ENCODE results near the gene PHKB.
"Not testable (repeated sequence)": the region's sequence is repeated elsewhere in the genome, so short reads cannot be mapped to it uniquely, and the experiment has no call there.

The PHKB gene

DNA sequence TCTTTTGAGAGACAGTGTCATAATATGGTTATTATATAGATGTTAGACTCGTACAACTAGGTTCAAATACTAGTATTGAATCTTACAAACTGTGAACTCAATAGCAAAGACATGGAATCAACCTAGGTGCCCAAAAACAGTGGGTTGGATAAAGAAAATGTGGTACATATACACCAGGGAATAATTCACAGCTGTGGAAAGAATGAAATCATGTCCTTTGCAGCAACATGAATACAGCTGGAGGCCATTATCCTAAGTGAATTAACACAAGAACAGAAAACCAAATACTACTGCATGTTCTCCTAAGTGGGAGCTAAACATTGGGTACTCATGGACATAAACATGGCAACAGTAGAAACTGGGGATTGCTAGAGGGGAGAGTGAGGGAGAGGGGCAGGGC, 8.1 kb downstream of the PHKB start:
- no peak for DNase-seq (ENCODE audit: low read depth, low spot score)

DNA sequence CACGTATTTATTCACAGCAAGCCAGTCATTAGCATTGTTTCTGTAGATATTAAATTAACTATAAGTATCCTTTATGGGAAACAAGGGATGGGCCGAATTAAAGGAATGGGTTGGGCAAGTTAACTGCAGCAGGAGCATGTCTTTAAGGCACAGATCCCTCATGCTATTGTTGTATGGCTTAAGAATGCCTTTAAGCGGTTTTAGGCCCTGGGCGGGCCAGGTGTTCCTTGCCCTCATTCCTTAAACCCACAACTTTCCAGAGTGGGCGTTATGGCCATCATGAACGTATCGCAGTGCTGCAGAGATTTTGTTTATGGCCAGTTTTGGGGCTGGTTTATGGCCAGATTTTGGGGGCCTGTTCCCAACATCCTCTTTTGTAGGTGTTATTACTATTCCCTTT, 9.1 kb downstream of the PHKB start:
- no peak for DNase-seq (ENCODE audit: low read depth, low spot score)

DNA sequence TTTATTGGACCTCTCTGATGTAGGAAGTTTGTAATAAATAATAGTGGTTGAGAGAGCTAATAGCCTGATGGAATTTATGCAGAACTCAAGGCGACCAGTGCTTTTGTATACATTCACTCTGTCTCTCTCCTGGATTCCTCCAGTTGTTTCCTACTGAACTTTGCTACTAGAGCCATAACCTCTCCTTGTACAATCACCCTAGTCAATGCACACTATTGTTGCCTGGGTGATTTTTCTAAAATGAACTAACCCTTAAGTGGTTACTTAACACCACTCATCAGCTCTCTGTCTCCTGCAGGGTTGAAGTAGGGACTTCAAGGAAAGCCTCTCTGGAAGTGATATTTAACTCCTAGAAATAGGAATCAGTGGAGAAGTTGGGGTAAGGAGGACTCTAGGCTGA, 9.7 kb downstream of the PHKB start:
- DNase-seq (ENCODE audit: low read depth, low spot score): no peak

DNA sequence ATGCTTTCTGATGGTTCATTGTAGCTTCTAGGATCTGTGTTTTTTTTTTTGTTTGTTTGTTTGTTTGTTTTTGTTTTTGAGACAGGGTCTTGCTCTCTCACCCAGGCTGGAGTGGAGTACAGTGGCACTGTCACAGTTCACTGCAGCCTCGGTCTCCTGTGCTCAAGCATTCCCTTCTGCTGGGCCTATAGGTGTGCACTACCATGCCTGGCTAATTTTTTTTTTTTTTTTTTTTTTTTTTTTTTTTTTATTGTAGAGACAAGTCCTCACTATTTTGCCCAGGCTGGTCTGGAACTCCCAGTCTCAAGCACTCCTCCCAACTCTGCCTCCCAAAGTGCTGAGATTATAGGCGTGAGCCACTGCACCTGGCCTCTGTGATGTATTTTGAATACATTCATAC, 11.9 kb downstream of the PHKB start:
- not testable (repeated sequence) for DNase-seq (ENCODE audit: low read depth, low spot score)

DNA sequence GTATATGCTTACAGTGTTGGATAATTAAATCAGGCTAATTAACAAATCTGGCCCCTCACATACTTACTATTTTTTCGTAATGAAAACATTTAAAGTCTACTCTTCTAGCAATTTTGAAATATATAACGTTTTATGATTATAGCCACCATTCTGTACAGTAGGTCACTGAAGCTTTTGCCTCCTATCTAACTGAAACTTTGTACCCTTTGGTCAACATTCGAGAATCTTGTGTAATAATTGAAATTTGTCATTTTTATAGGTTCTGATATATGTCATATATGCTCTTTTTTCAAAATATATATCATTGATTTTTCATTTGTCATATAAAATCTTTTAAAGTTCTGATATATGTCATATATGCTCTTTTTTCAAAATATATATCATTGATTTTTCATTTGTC, 12.7 kb downstream of the PHKB start:
- no peak for DNase-seq (ENCODE audit: low read depth, low spot score)

DNA sequence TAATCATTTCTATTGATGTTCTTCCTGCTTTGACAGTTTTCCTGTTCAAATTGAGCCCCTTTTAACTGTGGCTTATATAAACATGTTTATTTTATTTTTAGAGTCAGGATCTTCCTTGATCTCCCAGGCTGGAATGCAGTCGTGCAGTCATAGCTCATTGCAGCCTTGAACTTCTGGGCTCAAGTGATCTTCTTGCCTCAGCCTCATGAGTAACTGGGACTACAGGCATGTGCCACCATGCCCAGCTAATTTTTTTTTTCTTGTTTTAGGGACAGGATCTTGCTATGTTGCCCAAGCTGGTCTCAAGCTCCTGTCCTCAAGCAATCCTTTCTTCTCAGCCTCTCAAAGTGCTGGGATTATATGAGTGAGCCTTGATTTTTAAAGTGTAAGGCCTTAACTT, 14.7 kb downstream of the PHKB start:
- DNase-seq (ENCODE audit: low read depth, low spot score): no peak

DNA sequence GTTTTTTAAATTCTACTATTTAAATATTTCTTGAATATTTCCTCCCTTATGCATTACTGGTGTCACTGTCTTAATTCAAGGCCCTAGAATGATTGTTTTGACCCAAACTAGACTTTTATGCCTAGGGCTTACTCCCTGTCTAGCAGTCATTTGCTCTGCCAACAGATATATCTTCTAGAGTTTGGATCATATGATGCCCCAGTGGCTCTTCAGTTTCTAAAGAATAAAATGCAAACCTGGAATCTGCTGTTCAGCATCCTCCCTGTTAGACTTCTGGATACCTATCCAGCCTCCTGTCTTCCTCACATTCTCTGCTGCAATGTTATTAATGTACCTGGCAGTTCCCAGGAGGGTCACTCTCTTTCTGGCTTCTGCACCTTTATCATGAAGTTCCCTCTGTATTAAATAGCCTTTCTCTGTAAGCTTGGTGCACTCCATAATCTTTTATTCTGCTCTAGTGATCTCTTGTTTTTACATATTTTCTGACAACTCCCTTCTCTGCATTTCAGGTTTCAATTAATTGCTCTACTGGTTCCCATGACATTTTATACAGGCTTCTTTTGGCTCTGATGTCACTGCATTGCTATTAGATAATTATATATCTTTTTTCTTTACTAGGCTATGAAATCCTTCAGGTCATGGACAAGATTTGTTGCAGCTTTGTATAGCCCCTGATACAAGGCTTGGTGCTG, 15.7 kb downstream of the PHKB start:
- DNase-seq (ENCODE audit: low read depth, low spot score): no peak

DNA sequence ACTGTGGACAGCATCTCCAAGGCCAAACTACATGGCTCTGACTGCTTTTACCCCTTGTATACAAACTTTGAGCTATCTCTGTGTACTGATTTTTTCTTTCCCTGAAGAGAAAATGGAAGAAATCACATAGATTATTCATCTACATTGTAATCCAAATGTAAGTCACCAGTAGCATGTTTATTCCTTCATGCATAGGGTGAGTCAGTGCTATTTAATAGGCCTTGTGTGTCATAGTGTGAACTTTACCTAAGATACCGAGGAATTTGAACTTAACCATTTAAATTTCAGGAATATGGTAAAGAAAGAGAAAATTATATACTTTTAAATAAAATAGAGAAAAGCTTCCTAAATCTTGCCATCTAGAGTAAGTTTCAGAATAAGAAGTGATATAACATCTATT, 16.5 kb downstream of the PHKB start:
- no peak for DNase-seq (ENCODE audit: low read depth, low spot score)

DNA sequence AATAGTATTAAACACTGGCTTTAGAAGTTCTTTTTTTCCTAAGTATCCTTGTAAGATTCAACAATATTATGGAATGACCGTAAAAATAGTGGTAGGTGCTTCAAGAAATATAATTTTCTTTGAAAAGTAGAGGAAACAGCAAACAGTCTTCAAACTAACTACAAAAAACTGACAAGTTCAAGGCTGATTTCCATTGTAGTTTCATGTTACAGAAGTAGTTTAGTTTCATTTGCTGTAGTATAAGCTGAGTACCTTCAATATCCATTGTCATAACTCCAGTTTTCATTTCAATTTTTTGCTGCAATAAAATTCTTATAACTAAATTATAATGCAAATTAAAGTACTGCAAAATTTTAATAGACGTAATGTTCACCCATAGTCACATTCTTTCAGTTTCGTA, 19.3 kb downstream of the PHKB start:
- no peak for DNase-seq (ENCODE audit: low read depth, low spot score)

DNA sequence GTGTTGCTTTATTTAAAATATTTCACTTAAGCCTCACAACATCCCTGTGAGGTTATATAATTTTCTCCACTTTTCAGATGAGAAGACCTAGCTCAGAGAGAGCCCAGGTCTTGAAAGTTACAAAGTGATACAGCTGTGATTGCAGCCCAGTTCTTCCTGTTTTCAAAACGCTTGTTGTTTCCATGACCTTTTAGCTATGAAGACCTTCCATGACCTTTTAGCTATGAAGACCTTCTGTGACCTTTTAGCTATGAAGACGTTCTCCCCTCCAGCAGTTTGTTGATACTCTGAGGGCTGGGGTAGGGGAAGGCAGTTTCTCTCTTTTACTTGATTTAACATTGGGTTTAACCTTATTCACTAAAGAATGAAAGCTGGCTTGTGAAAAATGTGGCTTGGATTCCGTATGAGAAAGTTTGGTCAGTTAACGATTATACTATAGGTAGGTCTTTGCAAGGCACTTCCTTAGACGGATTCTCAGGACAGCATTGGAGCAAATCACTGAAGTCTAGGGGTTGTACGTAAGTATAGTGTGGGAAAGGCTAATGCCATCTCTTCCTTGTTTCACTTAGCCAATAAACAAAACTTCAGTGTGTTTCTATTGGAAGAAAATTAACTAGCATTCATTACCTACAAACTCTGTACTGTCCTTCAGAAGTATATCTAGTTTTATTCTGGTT, 20.7 kb downstream of the PHKB start:
- DNase-seq (ENCODE audit: low read depth, low spot score): no peak

DNA sequence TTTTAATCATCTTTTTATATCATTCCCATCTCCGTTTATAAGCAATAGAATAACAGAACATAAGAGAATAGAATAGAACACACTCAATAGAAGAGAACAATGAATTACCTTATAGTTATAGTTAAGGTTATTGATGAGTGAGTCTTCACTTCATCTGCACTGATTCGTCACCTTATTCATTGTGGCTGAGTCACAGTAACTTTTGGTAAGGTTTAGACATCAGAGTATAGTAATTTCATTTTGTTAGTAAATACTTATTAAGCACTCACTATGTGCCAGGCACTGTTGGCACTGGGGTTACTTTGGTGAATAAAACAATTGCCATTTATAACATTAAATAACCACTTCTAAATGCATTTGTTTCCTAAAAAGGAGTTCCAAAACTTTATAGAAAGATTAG, 22.5 kb downstream of the PHKB start:
- no peak for DNase-seq (ENCODE audit: low read depth, low spot score)

DNA sequence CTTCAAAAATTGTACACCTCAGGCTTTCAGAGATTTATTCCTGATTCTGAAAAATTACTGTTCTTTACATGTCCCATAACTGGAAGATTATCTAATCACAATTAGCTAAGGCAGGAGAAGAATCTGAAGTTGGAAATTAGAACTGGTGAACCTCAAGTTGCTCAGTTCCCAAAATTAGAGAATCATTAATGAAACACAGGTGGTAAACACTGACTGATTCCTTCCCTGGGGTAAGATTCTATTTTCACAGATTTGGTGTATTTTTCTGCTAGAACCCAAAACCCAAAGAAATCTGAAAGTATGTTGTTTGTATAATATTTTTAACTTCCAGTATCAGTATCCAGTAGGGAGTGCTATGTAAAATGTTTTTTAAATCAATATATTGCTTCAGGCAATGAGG, 25.7 kb downstream of the PHKB start:
- no peak for DNase-seq (ENCODE audit: low read depth, low spot score)

DNA sequence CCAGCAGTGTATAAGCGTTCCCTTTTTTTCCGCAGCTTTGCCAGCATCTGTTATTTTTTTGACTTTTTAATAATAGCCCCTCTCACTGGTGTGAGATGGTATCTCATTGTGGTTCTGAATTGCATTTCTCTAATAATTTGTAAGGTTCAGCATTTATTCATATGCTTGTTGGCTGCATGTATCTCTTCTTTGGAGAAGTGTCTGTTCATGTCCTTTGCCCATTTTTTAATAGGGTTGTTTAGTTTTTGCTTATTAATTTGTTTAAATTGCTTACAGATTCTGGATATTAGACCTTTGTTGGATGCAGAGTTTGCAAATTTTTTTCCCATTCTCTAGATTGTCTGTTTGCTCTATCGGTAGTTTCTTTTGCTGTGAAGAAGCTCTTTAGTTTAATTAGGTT, 26.9 kb downstream of the PHKB start:
- DNase-seq (ENCODE audit: low read depth, low spot score): no peak

DNA sequence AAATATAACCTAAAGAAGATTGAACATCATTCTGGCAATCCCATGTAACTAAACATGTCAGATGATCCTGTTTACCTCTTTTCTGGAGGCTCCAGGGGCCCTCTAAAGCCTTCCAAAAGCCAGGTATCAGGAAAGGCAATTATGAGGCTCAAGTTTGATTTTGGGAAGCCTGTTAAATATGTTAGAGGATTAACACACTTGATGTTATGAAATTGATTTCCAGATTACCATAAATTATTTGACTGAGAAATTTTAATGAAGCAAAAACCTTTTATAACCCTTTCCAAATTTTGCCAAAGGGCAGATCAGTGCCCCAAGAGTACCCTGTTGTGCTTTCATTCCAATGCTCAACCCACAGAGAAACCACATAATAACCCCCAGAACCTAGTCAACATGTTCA, 29.3 kb downstream of the PHKB start:
- DNase-seq (ENCODE audit: low read depth, low spot score): no peak

DNA sequence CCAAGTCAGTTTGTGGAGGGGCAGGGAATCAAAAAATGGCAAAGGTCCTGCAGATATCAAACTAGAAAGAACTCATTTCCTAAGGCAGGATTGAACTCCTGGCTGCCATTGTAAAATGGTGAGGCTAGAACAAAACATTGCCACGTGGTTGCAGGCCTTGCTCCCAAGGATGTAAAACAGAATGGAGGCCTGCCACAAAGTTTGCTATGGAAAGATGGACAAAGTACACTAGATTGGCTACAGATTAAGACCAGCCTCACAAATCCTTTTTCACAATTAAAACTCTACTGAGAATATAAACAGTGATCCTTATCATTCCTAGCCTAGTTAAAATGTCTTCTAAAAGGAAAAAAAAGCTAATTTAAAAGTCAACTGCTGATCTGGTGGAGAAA, 30.9 kb downstream of the PHKB start:
- DNase-seq (ENCODE audit: low read depth, low spot score): no peak

DNA sequence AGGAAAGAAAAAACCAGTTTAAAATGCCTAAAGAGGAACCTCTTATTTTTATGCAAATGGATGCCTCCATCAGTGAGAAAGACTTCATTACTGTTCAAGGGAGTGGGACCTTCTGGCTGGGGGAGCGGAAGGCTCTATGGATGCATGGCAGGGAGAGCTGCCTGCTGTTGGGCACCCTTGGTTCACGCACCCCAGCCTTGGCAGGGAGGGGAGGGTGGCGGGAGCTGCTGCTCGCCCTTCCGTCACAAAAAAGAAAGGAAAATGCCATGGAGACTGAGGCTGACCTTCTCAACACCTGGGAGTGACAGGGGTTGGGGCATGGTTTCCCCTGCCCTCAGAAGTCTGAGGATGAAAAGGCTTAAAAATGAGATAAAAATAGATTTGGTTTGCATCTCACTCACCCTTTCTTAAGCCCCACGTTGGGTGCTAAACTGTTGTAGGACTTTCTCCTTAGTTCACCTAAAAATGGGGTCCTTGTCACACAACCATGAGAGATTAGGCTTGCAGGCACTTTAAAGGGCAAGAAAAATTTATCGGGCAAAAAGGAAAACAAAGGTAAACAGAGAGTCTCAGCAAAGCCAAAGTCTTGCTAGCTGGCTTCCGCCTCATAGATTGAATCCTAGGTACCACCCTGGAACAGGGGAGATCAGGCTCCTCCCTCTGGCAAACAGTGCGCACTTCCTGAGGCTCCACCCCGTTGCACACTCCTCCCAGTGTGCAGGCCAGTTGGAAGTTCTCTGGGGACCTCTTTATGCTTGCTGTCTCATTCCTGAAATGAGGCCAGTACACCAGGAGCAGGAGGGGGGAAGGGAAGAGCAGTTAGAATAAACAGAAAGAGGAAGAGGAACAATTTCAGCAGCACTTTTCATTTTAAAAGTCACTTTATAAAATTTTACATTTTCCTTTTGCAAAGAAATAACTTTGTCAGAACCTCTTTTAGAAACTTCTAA, 31.6 kb downstream of the PHKB start:
- no peak for DNase-seq (ENCODE audit: low read depth, low spot score)

DNA sequence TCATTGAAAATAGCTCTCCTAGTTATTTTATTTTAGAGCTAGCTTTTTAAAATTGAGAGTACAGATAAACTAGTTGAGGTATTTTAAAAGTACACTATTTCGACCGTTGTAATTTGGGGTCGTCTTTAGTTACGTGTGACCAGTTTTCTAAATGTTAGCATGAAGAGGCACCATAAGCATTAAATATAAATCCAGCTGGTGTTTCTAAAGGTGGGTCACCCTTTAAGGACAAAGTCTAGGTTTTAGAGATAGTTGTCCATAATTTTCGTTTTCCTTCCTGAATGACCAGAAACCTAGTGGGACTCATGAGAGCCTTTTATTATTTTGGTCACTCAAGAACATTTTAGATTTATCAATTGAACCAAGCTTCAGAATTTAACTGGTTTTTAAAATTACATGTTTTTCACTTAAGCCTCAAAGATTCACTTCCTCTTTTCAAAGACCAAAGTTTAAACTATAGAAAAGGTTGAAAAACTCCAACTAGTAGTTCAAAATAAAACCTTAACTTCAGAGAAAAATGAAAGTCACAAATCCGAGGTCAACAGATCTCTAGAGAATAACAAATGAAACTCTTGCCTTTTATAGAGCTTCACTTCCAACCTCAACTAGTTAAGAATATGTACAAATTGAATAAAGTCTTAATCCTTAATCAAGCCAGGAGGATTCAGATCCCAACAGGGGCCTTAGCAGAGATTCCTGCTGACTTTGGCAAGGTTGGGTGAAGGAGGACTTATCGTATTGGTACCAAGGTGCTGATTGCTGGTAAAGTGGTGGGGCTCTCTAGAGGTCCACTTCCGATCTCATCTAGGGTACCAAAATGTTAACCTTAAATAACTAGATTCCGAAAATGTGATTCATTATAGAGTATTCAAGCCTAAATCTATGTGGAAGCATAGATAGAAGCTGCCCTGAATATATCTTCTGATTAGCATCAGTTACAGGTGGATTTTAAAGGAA, 32.5 kb downstream of the PHKB start:
- no peak for DNase-seq (ENCODE audit: low read depth, low spot score)

DNA sequence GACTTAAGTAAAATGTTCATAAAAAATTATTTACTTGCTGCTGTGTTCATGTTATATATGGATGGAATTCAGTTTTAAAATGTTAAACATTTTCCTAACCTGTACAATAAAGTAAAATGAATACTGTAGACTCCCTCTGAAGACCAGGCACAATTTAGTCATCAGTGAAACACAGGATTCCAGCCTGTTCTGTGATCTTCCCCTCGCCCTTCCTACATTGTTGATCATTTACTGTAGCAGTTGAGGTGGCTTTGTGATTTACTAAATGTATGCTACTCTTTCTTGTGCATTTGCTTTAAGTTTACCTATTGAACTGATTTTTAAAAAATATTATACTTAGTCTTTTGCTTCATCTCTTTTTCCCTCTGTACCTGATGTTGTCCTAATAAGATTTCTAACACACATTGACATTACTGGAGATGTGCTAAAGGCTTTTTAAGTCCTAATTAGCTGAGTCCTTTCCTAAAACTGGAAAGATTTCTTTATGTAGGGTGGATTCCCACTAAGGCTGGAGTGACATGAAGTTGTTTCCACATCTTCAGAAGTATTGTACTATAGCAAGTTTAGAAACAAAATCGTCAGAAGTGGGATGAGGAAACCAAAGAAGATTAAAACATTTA, 38.1 kb downstream of the PHKB start:
- no peak for DNase-seq (ENCODE audit: low read depth, low spot score)

DNA sequence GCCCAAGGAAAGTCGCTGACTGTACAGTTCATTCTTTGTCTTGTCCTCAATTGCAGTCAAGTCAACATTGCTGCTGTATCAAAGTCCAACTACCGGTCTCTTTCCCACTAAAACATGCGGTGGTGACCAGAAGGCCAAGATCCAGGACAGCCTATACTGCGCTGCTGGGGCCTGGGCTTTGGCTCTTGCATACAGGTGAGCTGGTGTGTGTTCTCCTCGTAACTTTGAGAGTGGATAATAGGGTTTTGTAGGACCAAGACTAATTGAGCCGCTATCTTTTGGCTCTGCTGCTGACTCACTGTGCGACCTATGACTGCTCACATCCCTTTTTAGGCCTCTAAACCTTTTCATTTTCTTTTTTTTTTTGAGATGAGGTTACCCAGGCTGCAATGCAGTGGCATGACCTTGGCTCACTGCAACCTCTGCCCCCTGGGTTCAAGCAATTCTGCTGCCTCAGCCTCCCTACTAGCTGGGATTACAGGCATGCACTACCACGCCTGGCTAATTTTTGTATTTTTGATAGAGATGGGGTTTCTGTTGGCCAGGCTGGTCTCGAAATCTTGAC, 38.7 kb downstream of the PHKB start:
- no peak for DNase-seq (ENCODE audit: low read depth, low spot score)

DNA sequence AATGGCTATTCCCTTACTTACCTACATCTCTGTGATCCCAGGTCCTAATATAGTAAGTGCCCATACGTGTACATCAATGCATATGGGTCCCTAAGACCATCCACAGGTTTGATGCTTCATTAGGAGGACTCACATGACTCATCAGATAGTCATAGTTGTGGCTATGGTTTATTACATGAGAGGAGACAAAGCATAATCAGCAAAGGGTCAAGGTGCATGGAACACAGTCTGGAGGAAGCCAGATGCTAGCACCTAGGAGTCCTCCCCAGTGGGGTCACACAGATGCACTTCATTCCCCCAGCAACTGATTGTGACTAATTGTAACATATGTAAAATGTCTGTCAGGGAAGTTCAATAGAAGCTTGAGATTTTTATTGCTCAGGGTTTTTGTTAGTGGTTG, 42.8 kb downstream of the PHKB start:
- DNase-seq (ENCODE audit: low read depth, low spot score): no peak

DNA sequence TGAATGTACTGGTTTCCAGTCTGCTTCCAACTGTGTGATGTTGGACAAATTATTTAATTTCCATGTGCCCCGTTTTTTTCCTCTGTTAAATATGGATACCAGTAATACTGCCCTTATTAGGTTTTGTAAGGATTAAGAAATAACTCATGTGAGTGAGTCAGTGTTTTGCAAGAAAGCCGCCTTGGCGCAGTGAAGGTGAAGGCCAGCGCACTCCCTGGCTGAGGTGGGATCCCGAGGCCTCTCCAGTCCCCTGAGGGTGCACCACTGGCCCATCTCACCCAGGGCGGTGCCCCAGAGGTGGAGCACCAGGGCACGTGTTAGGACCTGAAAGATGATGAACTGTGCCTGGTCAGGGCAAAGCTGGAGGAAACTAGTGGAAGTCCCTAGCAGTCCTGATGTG, 43.5 kb downstream of the PHKB start:
- DNase-seq (ENCODE audit: low read depth, low spot score): no peak
